ENCODE results near the gene TTC7B.

DNA sequence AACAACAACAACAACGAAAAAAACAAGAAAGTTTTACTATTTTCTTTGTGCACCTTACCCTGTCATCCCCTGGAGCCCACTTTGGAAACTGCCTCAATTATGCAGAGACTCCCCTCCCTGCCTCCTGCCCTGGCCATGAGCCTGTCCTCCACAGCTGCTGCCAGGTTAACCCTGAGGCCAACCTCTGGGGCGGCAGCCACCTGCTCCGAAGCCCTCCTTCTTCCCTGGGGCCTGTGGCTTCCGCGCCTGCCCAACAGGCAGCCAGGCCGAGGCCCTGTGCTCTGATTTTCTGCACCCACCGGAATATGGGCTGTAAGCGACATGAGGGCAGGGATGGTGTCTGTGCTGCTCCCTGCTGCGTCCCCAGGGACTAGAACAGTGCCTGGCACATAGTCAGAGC lies 236.4 kb downstream of the TTC7B start:
- TF ChIP-seq, protein P1, sequence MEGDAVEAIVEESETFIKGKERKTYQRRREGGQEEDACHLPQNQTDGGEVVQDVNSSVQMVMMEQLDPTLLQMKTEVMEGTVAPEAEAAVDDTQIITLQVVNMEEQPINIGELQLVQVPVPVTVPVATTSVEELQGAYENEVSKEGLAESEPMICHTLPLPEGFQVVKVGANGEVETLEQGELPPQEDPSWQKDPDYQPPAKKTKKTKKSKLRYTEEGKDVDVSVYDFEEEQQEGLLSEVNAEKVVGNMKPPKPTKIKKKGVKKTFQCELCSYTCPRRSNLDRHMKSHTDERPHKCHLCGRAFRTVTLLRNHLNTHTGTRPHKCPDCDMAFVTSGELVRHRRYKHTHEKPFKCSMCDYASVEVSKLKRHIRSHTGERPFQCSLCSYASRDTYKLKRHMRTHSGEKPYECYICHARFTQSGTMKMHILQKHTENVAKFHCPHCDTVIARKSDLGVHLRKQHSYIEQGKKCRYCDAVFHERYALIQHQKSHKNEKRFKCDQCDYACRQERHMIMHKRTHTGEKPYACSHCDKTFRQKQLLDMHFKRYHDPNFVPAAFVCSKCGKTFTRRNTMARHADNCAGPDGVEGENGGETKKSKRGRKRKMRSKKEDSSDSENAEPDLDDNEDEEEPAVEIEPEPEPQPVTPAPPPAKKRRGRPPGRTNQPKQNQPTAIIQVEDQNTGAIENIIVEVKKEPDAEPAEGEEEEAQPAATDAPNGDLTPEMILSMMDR (IDR thresholded peaks at IDR 0.05): no peak
- TF ChIP-seq POLR2A (IDR thresholded peaks at IDR 0.05): no peak

All from adrenal gland (tissue), 5 donors.